Gastroesophageal sphincter (tissue), 3 donors: ENCODE results near the gene LRP1B.

Experiments used
- POLR2A ChIP-seq, 2 donors: fragments of 450-650 bp; IDR thresholded peaks; one replicate each; pipeline ENCODE4 v1.6.1; 2017; ENCODE audit warnings: antibody characterized with exemption in 2 of 2, mild to moderate bottlenecking in 2 of 2, moderate library complexity in 1 of 2
- TF ChIP-seq, protein P1 (sequence below), 4 experiments: fragments of 200-600 bp in 2 of 4; fragments of 450-650 bp in 2 of 4; sonication (generic) in 1 of 4; IDR thresholded peaks; one replicate each; pipeline ENCODE4 v1.5.1; 2017 to 2019; ENCODE audit warnings: antibody characterized with exemption in 4 of 4, mild to moderate bottlenecking in 2 of 4, moderate library complexity in 2 of 4

DNA sequence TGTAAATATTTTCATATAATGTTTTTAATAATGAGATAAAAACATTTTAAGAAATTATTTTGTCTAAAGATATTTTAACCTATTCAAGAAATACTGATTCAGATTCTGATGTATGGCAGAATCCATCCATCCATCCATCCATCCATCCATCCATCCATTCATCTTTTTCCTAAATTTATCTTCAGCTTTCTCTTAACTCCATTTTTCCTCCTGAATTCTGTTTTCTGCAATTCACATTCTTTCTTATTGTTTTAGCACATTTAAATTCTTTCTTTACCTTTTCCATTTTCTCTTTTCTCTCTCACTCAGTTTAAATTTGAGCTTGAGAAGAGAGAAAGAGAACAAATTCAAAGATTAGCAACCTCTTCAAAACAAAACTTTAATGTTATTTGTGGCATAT lies 3.6 kb downstream of the LRP1B start:
- no peak for TF ChIP-seq POLR2A (IDR thresholded peaks at IDR 0.05)
- TF ChIP-seq, protein P1, sequence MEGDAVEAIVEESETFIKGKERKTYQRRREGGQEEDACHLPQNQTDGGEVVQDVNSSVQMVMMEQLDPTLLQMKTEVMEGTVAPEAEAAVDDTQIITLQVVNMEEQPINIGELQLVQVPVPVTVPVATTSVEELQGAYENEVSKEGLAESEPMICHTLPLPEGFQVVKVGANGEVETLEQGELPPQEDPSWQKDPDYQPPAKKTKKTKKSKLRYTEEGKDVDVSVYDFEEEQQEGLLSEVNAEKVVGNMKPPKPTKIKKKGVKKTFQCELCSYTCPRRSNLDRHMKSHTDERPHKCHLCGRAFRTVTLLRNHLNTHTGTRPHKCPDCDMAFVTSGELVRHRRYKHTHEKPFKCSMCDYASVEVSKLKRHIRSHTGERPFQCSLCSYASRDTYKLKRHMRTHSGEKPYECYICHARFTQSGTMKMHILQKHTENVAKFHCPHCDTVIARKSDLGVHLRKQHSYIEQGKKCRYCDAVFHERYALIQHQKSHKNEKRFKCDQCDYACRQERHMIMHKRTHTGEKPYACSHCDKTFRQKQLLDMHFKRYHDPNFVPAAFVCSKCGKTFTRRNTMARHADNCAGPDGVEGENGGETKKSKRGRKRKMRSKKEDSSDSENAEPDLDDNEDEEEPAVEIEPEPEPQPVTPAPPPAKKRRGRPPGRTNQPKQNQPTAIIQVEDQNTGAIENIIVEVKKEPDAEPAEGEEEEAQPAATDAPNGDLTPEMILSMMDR (IDR thresholded peaks at IDR 0.05), result no peak
